Dermis blood vessel endothelial cell (primary cell): ENCODE measurements around the gene MTSS2. TPM values are rescaled to one million over a fixed set of nuclear protein-coding genes. Genes with fewer than 3 reads are reported as not detected.

Experiments used
- DNase-seq: peaks from one replicate; pipeline ENCODE4 v3.0.0; 2010
- total RNA-seq: library from RNA; depleted of rRNA; stranded (reverse); fragments of >200 nt; gene quantifications from 2 replicates; pipeline ENCODE4 v1.2.3, GENCODE V29; 2014

The MTSS2 gene
- total RNA-seq, 1 donor from 2014 or later: 20.6 TPM

GRCh38 chr16:70670175-70670574 is 15.7 kb downstream of the MTSS2 start:
- DNase-seq: no peak

GRCh38 chr16:70665806-70666735 is 19.8 kb downstream of the MTSS2 start:
- peak; percentile 94 for DNase-seq

GRCh38 chr16:70665113-70665694 is 20.6 kb downstream of the MTSS2 start:
- no peak for DNase-seq

GRCh38 chr16:70664325-70665112 is 21.3 kb downstream of the MTSS2 start:
- DNase-seq: no peak

GRCh38 chr16:70663524-70664324 is 22.1 kb downstream of the MTSS2 start:
- DNase-seq: no peak

GRCh38 chr16:70662991-70663523 is 22.8 kb downstream of the MTSS2 start:
- no peak for DNase-seq

GRCh38 chr16:70661918-70662641 is 23.8 kb downstream of the MTSS2 start:
- no peak for DNase-seq

- DNase-seq: no peak
Measured at GRCh38 chr16:70661534-70661917, 24.3 kb downstream of the MTSS2 start.

GRCh38 chr16:70660672-70661350 is 25.0 kb downstream of the MTSS2 start:
- DNase-seq: no peak

GRCh38 chr16:70659953-70660671 is 25.7 kb downstream of the MTSS2 start:
- DNase-seq: no peak

GRCh38 chr16:70659546-70659945 is 26.3 kb downstream of the MTSS2 start:
- no peak for DNase-seq

- no peak for DNase-seq
Measured at GRCh38 chr16:70658921-70659320, 26.9 kb downstream of the MTSS2 start.

- DNase-seq: no peak
Measured at GRCh38 chr16:70657956-70658355, 27.9 kb downstream of the MTSS2 start.

- DNase-seq: no peak
Measured at GRCh38 chr16:70656712-70657263, 29.1 kb downstream of the MTSS2 start.

GRCh38 chr16:70656065-70656711 is 29.7 kb downstream of the MTSS2 start:
- DNase-seq: no peak

- DNase-seq: peak; percentile 93
Measured at GRCh38 chr16:70653809-70654771, 31.8 kb downstream of the MTSS2 start.

GRCh38 chr16:70653406-70653805 is 32.4 kb downstream of the MTSS2 start:
- DNase-seq: no peak

- peak; percentile 19 for DNase-seq
Measured at GRCh38 chr16:70652322-70652721, 33.5 kb downstream of the MTSS2 start.
